Keratinocyte (primary cell): ENCODE data around the gene MRTO4. TPM values are rescaled to one million over a fixed set of nuclear protein-coding genes. Genes with fewer than 3 reads are reported as not detected.

Experiments used
- DNase-seq: peaks from one replicate; pipeline ENCODE4 v3.0.0-alpha.2; 2011; ENCODE audit warnings: low read depth, missing footprints, low spot score
- FAIRE-seq: peaks from 2 replicates; lab custom pipeline; 2011; peaks lifted over from hg19 to GRCh38; lab: Jason Lieb, UNC
- H2AFZ ChIP-seq: 2 replicates; pipeline ENCODE4 v1.6.0; 2012; ENCODE audit warnings: low read length, control low read depth, inconsistent platforms; ENCODE audit not compliant: control insufficient read depth
- H3K27ac ChIP-seq: 2 replicates; pipeline ENCODE4 v1.5.1; 2011; ENCODE audit warnings: low read length; ENCODE audit not compliant: control insufficient read depth, insufficient read depth
- H3K27me3 ChIP-seq: 3 replicates; pipeline ENCODE4 v1.6.0; 2011; ENCODE audit warnings: low read length; ENCODE audit not compliant: control insufficient read depth, insufficient read depth; ENCODE audit errors: extremely low read depth
- H3K36me3 ChIP-seq, 2 experiments: 2 replicates in 1 of 2; 3 replicates in 1 of 2; pipeline ENCODE4 v1.5.1; 2011; ENCODE audit warnings: low read length in 2 of 2, mild to moderate bottlenecking in 1 of 2; ENCODE audit not compliant: control insufficient read depth in 2 of 2, insufficient read depth in 2 of 2; ENCODE audit errors: extremely low read depth in 1 of 2
- H3K4me1 ChIP-seq: 3 replicates; pipeline ENCODE4 v1.5.1; 2011; ENCODE audit warnings: low read length; ENCODE audit not compliant: control insufficient read depth, insufficient read depth; ENCODE audit errors: extremely low read depth
- H3K4me2 ChIP-seq: 3 replicates; pipeline ENCODE4 v1.6.0; 2011; ENCODE audit warnings: low read depth, low read length; ENCODE audit not compliant: control insufficient read depth, insufficient read depth; ENCODE audit errors: extremely low read depth
- H3K4me3 ChIP-seq, 3 experiments: fragments of 200-600 bp in 1 of 3; sonication (generic) in 1 of 3; 2 replicates in 2 of 3; 3 replicates in 1 of 3; pipeline ENCODE4 v1.5.1; 2011 to 2016; ENCODE audit warnings: low read length in 3 of 3, mild to moderate bottlenecking in 3 of 3, control low read depth in 2 of 3, inconsistent platforms in 1 of 3, low read depth in 1 of 3, mixed read lengths in 1 of 3, mixed run types in 1 of 3, moderate library complexity in 1 of 3; ENCODE audit not compliant: control insufficient read depth in 2 of 3, insufficient read depth in 2 of 3; ENCODE audit errors: extremely low read depth in 1 of 3
- H3K79me2 ChIP-seq: 2 replicates; pipeline ENCODE4 v1.6.0; 2012; ENCODE audit warnings: low read length; ENCODE audit not compliant: control insufficient read depth, insufficient read depth
- H3K9ac ChIP-seq: 3 replicates; pipeline ENCODE4 v1.6.0; 2011; ENCODE audit warnings: low read length; ENCODE audit not compliant: control insufficient read depth, insufficient read depth; ENCODE audit errors: extremely low read depth
- H3K9me1 ChIP-seq: 3 replicates; pipeline ENCODE4 v1.6.0; 2011; ENCODE audit warnings: low read length; ENCODE audit not compliant: control insufficient read depth, insufficient read depth; ENCODE audit errors: extremely low read depth
- H3K9me3 ChIP-seq: 2 replicates; pipeline ENCODE4 v1.5.1; 2012; ENCODE audit warnings: low read depth, low read length; ENCODE audit not compliant: control insufficient read depth
- H4K20me1 ChIP-seq: 3 replicates; pipeline ENCODE4 v1.6.0; 2011; ENCODE audit warnings: low read length; ENCODE audit not compliant: control insufficient read depth, insufficient read depth; ENCODE audit errors: extremely low read depth
- EZH2 ChIP-seq: IDR thresholded peaks from one replicate; pipeline ENCODE4 v1.6.1; 2012; ENCODE audit warnings: inconsistent platforms, mild to moderate bottlenecking, low read length, moderate library complexity
- dilution Hi-C: fragments of 300-500 bp; cut with MboI; formaldehyde crosslinking; loops from one replicate; pipeline ENCODE4 v1.7.0; 2020; ENCODE audit warnings: low sequenced_read_pairs; ENCODE audit not compliant: extremely low pct_ligation_motif_present
- polyA plus RNA-seq, 5 experiments: library from polyadenylated mRNA; depleted of rRNA in 3 of 5; stranded (reverse) in 3 of 5; stranded (forward) in 1 of 5; unstranded in 1 of 5; fragments of >200 nt; gene quantifications; 1 replicate in 1 of 5; 2 replicates in 3 of 5; 3 replicates in 1 of 5; pipeline versions ENCODE4 v1.2.1 to v1.2.3, GENCODE V29; 2011 to 2012; ENCODE audit warnings: missing spikeins in 2 of 5, low read depth in 1 of 5, low replicate concordance in 1 of 5
- TF ChIP-seq, protein P1 (sequence below), 3 experiments: IDR thresholded peaks in 1 of 3; conservative IDR thresholded peaks in 1 of 3; optimal IDR thresholded peaks in 1 of 3; 2 replicates in 2 of 3; 3 replicates in 1 of 3; pipeline versions ENCODE3 to v1.5.1; 2011; ENCODE audit warnings: low read length in 3 of 3, mild to moderate bottlenecking in 3 of 3, moderate library complexity in 2 of 3, control low read depth in 1 of 3, inconsistent platforms in 1 of 3; ENCODE audit not compliant: insufficient read depth in 2 of 3; ENCODE audit errors: extremely low read depth in 1 of 3

The MRTO4 gene
- polyA plus RNA-seq, 1 donor (not counting 4 experiments of a cell fraction or from before 2014, with no cell fraction given), result 50.2 TPM

DNA sequence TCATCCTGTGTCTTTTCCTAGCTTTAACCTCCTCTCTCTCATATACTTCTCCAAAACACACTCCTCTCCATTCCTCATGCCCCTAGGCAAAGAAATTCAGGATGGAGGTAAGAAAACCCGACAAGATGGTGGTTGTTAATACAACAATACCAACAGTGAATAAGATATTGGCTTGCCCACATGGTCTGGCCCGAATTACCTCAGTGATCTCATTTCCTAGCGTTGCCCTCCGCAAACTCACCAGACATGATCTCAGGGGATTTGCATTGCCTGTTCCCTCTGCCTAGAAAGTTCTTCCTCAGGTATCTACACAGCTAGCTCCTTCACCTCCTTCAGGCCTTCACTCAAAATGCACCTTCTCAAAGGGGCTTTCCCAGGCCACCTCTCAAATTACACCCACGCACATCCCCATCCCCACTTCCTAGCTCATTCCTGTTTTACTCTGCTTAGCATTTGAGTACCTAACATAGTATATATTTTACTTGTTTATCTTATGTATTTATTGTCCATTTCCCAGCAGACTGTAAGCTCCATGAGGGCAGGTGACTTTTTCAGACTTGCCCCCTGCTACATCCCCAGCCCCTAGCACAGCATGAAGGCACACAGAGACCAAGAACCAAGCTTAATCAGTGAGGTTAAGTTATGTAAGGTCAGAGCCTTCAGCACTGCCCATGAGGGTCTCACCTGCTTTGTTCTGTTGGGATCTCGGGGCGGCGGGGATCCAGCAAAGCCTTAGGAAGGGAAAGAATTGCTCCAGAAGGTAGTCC, 31.3 kb upstream of the MRTO4 start:
- DNase-seq (no peak), FAIRE-seq (no peak)
- Histone ChIP-seq H3K4me1 (no peaks in the 10 kb centered on the region), H3K79me2 (peaks cover 1% of the 10 kb centered on the region), H3K9me1 (no peaks in the 10 kb centered on the region), H3K4me2 (no peak overlapping the region), H3K9me3 (no peaks in the 10 kb centered on the region), H3K4me3 (no peak overlapping the region), H4K20me1 (no peaks in the 10 kb centered on the region), H3K27me3 (no peaks in the 10 kb centered on the region), H2AFZ (no peak overlapping the region), H3K36me3 (peaks cover 36 to 46% of the 10 kb centered on the region in 2 experiments), H3K27ac (no peak overlapping the region), H3K9ac (no peak overlapping the region)
- dilution Hi-C loops, result no loop called here
- no peak for TF ChIP-seq EZH2
- TF ChIP-seq, protein P1, sequence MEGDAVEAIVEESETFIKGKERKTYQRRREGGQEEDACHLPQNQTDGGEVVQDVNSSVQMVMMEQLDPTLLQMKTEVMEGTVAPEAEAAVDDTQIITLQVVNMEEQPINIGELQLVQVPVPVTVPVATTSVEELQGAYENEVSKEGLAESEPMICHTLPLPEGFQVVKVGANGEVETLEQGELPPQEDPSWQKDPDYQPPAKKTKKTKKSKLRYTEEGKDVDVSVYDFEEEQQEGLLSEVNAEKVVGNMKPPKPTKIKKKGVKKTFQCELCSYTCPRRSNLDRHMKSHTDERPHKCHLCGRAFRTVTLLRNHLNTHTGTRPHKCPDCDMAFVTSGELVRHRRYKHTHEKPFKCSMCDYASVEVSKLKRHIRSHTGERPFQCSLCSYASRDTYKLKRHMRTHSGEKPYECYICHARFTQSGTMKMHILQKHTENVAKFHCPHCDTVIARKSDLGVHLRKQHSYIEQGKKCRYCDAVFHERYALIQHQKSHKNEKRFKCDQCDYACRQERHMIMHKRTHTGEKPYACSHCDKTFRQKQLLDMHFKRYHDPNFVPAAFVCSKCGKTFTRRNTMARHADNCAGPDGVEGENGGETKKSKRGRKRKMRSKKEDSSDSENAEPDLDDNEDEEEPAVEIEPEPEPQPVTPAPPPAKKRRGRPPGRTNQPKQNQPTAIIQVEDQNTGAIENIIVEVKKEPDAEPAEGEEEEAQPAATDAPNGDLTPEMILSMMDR (optimal IDR thresholded peaks at IDR 0.05 in 1 of 3, IDR thresholded peaks at IDR 0.05 in 1 of 3, conservative IDR thresholded peaks at IDR 0.05 in 1 of 3; ENCODE audit: extremely low read depth in 1 of 3, insufficient read depth in 2 of 3, low read length in 3 of 3), result no peak

DNA sequence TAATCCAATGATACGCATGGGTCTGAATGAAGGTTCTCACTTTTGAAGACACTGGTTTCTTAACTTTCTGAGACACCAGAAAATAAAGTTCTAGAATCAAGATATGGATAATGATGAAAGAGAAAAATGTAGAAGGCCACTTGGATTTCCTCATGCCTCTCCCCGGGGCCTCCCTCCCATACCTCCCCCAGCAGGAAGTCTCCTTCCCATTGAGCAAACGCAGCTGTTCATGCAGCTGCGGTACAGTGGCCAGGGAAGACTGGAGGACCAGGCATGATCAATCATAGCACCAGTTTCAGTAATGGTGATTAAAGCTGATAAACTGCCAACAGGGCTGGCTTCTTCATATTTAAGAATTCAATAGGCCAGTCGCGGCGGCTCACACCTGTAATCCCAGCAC, 30.6 kb upstream of the MRTO4 start:
- no peak for FAIRE-seq

More for the DNA sequence above, 30.6 kb upstream of the MRTO4 start:
- Histone ChIP-seq H3K4me3 (no peak overlapping the region), H2AFZ (no peak overlapping the region), H3K9me3 (no peaks in the 10 kb centered on the region), H3K36me3 (peaks cover 40 to 48% of the 10 kb centered on the region in 2 experiments), H3K79me2 (peaks cover 1% of the 10 kb centered on the region), H3K9ac (no peak overlapping the region), H4K20me1 (no peaks in the 10 kb centered on the region), H3K27ac (no peak overlapping the region), H3K4me2 (no peak overlapping the region), H3K4me1 (no peaks in the 10 kb centered on the region), H3K27me3 (no peaks in the 10 kb centered on the region), H3K9me1 (no peaks in the 10 kb centered on the region)
- no peak for TF ChIP-seq EZH2
- dilution Hi-C loops, result no loop called here
- DNase-seq, result no peak
